HS-5 (cell line): ENCODE data around the gene CCDC157.

Source experiments
- DNase-seq: peaks from one replicate; pipeline ENCODE4 v3.0.0-alpha.2; 2012; ENCODE audit warnings: low read depth

Gene CCDC157

GRCh38 chr22:30354644-30355043 is 2.2 kb upstream of the CCDC157 start:
- DNase-seq: no peak

DNA sequence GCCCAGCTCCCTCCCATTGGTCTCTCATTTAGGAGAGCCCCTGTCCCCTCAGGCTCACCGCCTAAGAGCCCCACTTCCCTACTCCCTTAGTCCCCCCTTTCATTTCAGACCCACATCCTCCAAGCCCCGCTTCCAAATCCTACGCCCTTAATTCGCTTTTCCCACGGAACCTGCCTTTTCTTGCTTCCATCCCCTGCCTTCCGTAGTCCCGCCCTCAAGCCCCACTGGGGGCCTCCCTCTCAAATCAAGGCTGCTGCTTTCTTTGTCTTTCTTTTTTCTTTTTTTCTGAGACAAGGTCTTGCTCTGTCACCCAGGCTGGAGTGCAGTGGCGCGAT is 396 bp downstream of the CCDC157 start:
- no peak for DNase-seq

DNA sequence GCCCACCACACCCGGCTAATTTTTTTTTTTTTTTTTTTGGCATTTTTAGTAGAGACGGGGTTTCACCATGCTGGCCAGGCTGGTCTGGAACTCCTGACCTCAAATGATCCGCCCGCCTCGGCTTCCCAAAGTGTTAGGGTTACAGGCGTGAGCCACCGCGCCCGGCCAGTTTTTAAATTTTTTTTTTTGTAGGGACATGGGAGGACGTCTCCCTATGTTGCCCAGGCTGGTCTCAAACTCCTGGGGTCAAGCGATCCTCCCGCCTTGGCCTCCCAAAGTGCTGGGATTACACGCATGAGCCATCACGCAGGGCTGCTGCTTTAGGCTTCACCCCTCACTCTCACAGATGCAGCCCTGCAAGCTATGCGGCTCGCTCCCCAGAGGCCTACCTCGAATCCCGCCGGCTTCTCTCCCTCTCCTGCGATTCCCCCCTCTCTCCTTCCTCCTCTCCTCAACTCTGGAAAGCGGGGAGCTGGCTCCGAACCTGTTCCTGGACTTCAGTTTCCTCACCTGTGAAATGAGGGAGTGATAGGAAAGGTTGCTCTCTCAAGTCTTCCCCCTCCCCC is 926 bp downstream of the CCDC157 start:
- no peak for DNase-seq

GRCh38 chr22:30358541-30358940 is 1.7 kb downstream of the CCDC157 start:
- no peak for DNase-seq

- DNase-seq: no peak
These were observed 5.3 kb downstream of the CCDC157 start for GRCh38 chr22:30361916-30362650.

- no peak for DNase-seq
These were observed 6.0 kb downstream of the CCDC157 start for GRCh38 chr22:30362651-30363281.

GRCh38 chr22:30365891-30366290 is 9.1 kb downstream of the CCDC157 start:
- DNase-seq: no peak

DNA sequence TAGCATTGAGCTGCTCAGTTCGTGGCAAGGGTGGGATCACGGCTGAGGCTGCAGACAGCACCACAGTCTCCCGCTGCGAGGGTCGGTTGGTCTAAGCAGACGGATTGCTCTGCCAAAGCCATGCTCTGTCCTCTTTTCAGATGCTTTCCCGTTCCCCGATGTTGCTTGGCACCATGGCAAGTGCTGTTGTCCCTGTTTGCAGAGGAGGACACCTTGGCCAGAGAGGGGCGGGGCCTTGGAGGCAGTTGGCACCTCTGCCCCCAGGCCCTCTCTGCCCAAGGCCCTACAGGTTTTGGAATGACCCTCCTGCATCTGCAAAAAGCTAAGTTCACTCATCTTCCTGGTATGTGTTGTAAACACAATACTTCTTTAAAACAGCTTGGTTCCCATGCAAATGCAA is 11.6 kb downstream of the CCDC157 start:
- DNase-seq: no peak

GRCh38 chr22:30370641-30371230 is 13.9 kb downstream of the CCDC157 start:
- no peak for DNase-seq

DNA sequence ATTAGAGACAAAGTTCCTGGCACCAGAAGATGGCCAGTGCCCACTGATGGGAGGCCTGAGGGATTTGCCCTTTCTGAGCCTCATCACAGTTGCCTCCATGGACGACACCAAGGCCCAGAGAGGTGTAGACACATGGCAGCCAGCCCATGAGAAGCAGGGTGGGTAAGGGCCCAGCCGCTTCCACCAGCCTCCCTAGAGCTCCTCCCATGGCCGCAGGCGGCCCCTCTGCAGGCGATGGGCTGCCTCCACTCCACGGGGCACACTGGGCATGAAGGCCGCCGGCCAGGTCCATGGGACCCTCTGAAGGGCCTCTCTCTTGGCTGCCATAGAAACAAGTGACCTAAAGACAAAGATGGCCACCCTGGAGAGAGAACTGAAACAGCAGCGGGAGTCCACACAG is 14.5 kb downstream of the CCDC157 start:
- DNase-seq: no peak

DNA sequence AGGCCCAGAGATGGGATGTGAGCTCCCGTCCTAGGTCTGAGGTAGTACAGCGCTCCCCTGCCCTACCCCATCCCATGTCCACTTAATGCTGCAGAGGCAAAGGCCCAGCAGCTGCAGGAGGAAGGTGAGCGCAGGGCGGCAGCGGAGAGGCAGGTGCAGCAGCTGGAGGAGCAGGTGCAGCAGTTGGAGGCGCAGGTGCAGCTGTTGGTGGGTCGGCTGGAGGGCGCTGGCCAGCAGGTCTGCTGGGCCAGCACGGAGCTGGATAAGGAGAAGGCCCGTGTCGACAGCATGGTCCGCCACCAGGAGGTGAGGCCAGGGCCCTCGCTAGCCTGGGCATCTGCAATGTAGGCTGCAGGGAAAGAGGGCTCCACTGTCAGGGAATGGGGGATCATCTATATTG is 15.2 kb downstream of the CCDC157 start:
- no peak for DNase-seq

GRCh38 chr22:30372915-30373314 is 16.1 kb downstream of the CCDC157 start:
- no peak for DNase-seq

DNA sequence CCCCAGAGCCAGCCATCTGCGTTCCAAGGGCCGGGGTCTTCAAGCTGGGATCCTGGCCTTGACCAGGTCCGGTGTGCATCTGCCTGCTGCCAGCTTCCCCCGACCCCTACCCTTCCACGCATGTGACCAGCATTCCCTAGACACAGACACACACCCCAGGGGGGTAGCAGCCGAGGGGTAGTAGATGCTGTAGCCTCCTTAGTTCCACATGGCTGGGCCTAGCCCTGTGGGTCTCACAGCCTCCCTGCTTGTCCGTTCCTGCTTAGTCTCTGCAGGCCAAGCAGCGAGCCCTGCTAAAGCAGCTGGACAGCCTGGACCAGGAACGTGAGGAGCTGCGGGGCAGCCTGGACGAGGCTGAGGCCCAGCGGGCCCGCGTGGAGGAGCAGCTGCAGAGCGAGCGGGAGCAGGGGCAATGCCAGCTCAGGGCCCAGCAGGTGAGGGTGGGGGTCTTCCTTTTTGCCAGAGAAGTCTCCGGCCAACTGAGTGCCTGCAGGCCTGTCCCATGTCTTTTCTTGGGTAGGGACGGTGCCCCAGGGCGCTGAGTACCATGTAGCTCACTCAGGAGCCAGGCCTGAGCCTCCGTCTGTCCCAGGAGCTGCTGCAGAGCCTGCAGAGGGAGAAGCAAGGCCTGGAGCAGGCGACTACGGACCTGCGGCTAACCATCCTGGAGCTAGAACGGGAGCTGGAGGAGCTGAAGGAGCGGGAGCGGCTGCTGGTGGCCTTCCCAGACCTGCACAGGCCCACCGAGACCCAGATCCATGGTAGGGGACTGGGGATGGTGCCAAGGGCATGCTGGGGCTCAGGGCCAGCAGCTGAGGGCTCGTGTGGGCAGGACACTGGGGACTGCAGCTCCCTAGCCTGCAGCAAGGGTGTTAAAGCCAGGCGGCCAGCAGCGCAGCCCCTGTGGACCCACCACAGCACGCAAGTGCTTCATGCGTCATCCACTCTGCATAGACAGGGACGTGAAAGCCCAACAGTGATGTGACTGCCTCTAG is 16.8 kb downstream of the CCDC157 start:
- DNase-seq: no peak

DNA sequence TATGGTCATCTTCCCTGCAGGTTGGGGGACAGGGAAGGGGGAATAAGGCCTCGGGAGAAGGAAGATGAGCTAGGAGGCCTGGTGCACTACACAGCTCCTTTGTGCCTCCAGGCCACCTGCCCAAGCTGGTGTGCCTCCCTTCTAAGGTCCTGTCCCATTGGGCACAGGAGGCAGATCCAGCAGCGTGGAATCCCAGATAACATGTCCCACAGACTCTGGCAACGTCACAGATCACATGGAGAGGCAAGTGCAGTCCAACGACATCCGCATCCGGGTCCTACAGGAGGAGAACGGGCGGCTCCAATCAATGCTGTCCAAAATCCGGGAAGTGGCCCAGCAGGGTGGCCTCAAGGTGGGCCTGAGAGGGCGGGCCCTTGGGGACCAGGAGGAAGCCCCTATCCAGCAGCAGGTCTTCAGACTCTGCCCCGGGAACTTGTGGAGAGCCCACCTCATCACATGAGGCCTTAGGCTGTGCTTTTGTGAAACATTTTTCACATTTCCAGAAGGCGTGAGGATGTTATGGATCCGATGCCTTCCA is 18.6 kb downstream of the CCDC157 start:
- DNase-seq: no peak

- no peak for DNase-seq
These were observed 23.2 kb downstream of the CCDC157 start for GRCh38 chr22:30380011-30380410.

DNA sequence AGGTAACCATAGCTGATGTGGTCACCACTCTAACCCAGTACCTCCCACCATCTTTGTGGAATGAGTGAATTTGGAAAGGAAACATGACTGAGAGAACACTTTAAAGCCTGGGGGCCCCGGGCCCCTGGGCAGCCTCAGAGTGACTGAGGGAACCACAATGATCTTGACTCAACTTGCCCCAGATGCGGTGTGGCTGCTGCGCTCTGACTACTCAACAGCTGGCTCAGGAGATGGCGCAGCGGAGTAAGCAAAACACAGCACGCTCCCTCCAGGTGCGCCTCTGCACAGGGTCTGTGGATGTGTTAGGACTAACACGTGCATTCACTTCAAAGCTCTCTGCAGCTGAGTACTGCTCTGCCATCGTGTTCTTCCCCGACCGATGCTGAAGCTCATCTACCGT is 24.5 kb downstream of the CCDC157 start:
- DNase-seq: no peak

DNA sequence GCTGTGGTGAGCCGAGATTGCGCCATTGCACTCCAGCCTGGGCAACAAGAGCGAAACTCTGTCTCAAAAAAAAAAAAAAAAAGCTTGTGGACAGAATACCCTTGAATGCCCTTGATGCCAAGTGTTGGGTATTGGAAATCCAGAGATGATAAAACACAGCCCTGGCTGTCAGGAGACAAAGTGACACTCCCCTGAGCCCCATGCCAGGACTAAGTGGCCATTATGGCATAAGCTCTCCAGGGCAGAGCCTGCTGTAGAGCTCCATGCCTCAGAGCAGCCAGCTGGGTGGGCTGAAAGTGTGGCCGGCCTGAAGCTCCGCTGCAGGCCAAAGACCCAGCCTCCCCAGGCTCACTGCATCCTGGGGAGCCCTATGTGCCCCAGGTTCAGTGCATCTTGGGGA is 25.5 kb downstream of the CCDC157 start:
- DNase-seq: no peak

DNA sequence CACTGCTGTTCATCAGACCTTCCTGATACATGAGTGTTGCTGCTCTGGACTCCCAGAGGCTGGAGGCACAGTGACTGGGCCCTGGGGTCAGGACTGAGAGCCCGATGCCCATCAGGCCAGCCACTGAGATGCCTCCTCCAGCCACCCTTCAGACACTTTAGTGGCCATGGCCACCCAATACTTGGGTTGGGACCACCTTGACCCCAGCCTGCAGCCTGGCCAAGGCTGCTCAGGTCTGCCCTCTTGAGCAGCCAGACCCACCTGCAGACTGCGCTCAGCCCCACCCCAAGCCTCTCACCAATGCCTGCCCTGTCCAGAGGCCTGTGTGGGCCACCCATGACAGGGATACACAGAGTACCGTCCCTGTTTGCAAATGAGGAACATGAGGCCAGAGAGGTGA is 26.3 kb downstream of the CCDC157 start:
- no peak for DNase-seq

DNA sequence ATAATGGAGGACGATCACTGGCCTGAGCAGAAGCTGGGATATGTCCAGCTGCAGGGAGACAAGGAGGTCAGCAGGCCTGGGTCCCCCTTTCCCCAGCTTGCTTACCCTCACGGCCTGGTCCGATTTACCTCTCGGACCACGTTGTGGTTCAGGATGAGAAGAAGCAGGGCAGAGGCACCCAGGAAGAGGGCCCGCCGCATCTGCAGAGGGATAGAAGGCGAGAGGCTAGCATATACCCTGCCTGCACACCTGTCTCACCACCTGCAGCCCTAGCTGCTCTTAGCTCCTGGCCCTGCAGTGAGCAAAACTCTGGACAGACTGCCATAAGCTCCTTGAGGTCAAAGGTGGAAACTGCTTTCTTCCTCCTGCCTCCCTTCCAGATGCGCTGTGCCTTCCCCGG is 29.1 kb downstream of the CCDC157 start:
- no peak for DNase-seq

DNA sequence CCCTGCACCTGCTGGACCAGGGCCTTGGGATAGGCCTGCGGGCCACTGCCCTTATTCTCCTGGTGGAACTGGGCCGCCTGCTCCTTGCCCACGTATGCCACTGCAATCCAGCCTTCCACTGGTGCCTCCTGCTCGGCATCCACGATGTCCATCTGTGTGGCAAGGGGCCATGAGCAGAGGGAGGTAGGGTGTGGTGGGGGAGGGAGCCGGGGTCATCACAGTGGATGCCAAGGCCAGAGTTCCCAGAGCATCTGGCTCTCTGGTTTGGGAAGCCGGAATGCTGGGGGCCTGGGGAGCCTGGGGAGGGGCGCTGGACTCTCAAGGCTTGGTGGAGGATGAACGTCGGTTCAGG is 29.8 kb downstream of the CCDC157 start:
- DNase-seq: no peak

GRCh38 chr22:30386960-30387827 is 30.4 kb downstream of the CCDC157 start, which contains the start of gene RNF215:
Gene RNF215, minus strand, starts transcription at chr22:30387411. Its CDS starts 98 bp downstream, at chr22:30387313.
- DNase-seq: no peak
